NCI-H345 (cell line): ENCODE measurements around the gene RPS6KA5.

Experiments used
- DNase-seq: peaks from one replicate; lab custom pipeline; 2025; lab: John Stamatoyannopoulos, UW

The RPS6KA5 gene

DNA sequence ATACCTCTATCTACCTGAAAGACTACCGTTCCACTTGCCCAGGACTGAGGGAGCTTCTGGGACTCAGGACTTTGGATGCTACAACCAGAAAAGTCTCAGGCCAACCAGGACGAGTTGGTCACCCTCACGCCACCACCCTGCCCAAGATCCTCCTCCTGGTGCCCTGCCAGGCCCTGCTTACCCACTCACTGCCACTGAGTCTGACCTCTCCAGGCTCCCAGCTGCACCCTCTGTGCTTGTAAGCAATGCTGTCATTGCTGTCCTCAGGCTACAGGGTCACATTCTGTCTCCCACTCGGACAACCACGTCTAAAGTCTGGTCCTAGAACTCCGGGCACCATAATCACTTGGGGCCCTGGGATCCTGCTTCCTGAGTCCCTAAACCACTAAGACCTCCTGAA, 253.4 kb downstream of the RPS6KA5 start:
- no peak for DNase-seq

- DNase-seq: no peak
Observed at GRCh38 chr14:90805662-90806540, 254.5 kb downstream of the RPS6KA5 start.

- no peak for DNase-seq
Observed at GRCh38 chr14:90805084-90805391, 255.4 kb downstream of the RPS6KA5 start.

GRCh38 chr14:90804292-90805083, 256.0 kb downstream of the RPS6KA5 start:
- DNase-seq: no peak

GRCh38 chr14:90803249-90803648, 257.2 kb downstream of the RPS6KA5 start:
- no peak for DNase-seq

DNA sequence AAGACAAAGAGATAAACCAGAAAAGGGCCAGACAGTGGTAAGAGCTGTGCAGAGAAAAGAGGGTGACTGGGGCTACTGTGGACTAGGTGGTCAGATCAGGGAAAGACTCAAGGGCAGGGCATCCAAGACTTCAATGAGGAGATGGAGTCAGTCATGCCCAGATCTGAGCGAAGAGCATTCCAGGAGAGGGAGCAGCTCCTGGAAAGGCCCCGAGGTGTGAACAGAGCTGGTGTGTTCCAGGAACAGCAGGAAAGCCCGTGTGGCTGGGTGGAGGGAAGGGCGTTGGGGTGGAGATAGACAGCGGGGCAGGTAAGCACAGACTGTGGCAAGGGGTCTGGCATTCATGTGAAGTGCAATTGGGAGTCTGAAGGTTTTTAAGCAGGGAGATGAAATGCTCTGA, 261.0 kb downstream of the RPS6KA5 start:
- no peak for DNase-seq

GRCh38 chr14:90797919-90798318, 262.5 kb downstream of the RPS6KA5 start:
- no peak for DNase-seq
